HFF-Myc (cell line): ENCODE data around the gene NGDN.

Experiments used
- DNase-seq: peaks from one replicate; pipeline ENCODE4 v3.0.0-alpha.2; 2011; ENCODE audit warnings: low read depth; ENCODE audit errors: extremely low read depth
- H3K4me3 ChIP-seq: replicated peaks from 2 replicates; pipeline ENCODE4 v1.5.1; 2011; ENCODE audit warnings: low read depth, mild to moderate bottlenecking, control low read depth, low read length
- CTCF ChIP-seq: IDR thresholded peaks from 2 replicates; pipeline ENCODE4 v1.5.1; 2012; ENCODE audit warnings: mild to moderate bottlenecking, low read depth, low read length, control low read depth; ENCODE audit errors: missing control alignments

NGDN gene

GRCh38 chr14:23445773-23446172 lies 23.7 kb upstream of the NGDN start:
- TF ChIP-seq CTCF: no peak
- no peak overlapping the region for H3K4me3 ChIP-seq
- no peak for DNase-seq

- TF ChIP-seq CTCF: no peak
- no peak overlapping the region for H3K4me3 ChIP-seq
- no peak for DNase-seq
These were observed 23.1 kb upstream of the NGDN start for GRCh38 chr14:23446291-23446851.

- TF ChIP-seq CTCF: no peak
These were observed 21.8 kb upstream of the NGDN start for GRCh38 chr14:23447361-23448350.

GRCh38 chr14:23449314-23449713 lies 20.2 kb upstream of the NGDN start:
- H3K4me3 ChIP-seq: no peak overlapping the region
- TF ChIP-seq CTCF: no peak
- no peak for DNase-seq

More at GRCh38 chr14:23447361-23448350, 21.8 kb upstream of the NGDN start:
- DNase-seq: no peak
- H3K4me3 ChIP-seq: no peak overlapping the region

- no peak for TF ChIP-seq CTCF
- DNase-seq: no peak
- H3K4me3 ChIP-seq: no peak overlapping the region
These were observed 19.1 kb upstream of the NGDN start for GRCh38 chr14:23450379-23450778.

- DNase-seq: no peak
- H3K4me3 ChIP-seq: no peak overlapping the region
- no peak for TF ChIP-seq CTCF
These were observed 17.3 kb upstream of the NGDN start for GRCh38 chr14:23452237-23452636.
